Upper lobe of left lung (tissue), 4 donors: Measurements from ENCODE around the gene MTAP.

Experiments
- CTCF ChIP-seq, 6 experiments: fragments of 450-650 bp in 4 of 6; fragments of 200-600 bp in 2 of 6; sonication (generic) in 2 of 6; IDR thresholded peaks; one replicate each; pipeline ENCODE4 v1.5.1; 2016 to 2019; ENCODE audit warnings: antibody characterized with exemption in 6 of 6
- EP300 ChIP-seq, 4 donors: sonication (generic); formaldehyde crosslinking; IDR thresholded peaks; one replicate each; pipeline ENCODE4 v1.5.1; 2017; ENCODE audit warnings: antibody characterized with exemption in 4 of 4, control low read depth in 2 of 4
- POLR2A ChIP-seq, 4 donors: fragments of 450-650 bp; IDR thresholded peaks; one replicate each; pipeline ENCODE4 v1.5.1; 2016 to 2017; ENCODE audit warnings: antibody characterized with exemption in 4 of 4, mild to moderate bottlenecking in 2 of 4
- POLR2AphosphoS5 ChIP-seq, 2 donors: sonication (generic); formaldehyde crosslinking; IDR thresholded peaks; one replicate each; pipeline ENCODE4 v1.5.1; 2017; ENCODE audit warnings: antibody characterized with exemption in 2 of 2

GRCh38 chr9:21958833-21959232 lies 156.4 kb downstream of the MTAP start:
- TF ChIP-seq CTCF (IDR thresholded peaks at IDR 0.05), result no peak
- TF ChIP-seq POLR2AphosphoS5 (IDR thresholded peaks at IDR 0.05), result no peak
- TF ChIP-seq EP300 (IDR thresholded peaks at IDR 0.05), result no peak
- no peak for TF ChIP-seq POLR2A (IDR thresholded peaks at IDR 0.05)
